Measurements from ENCODE around the gene SAMD1. TPM values are rescaled to one million over a fixed set of nuclear protein-coding genes. Genes with fewer than 3 reads are reported as not detected.

SAMD1 gene
- total and polyA plus RNA-seq, 2 of the 13 experiments (the other 11 are each of a cell fraction or from before 2014, with no cell fraction given), result 17.5 to 45.0 TPM

- no peak for TF ChIP-seq ZNF383 (CRISPR knock-in tag; IDR thresholded peaks at IDR 0.05; ENCODE audit: borderline replicate concordance)
- TF ChIP-seq IRF2 (CRISPR knock-in tag; IDR thresholded peaks at IDR 0.05), result peak; percentile 90
- 0 out of 2 replicates have a peak, but pooled peaks have one; percentile 72 for TF ChIP-seq MIER3 (CRISPR knock-in tag; IDR thresholded peaks at IDR 0.05; ENCODE audit: borderline replicate concordance)
- TF ChIP-seq SMC3 (IDR thresholded peaks at IDR 0.05; ENCODE audit: low read length), result no peak
- TF ChIP-seq, protein P1, sequence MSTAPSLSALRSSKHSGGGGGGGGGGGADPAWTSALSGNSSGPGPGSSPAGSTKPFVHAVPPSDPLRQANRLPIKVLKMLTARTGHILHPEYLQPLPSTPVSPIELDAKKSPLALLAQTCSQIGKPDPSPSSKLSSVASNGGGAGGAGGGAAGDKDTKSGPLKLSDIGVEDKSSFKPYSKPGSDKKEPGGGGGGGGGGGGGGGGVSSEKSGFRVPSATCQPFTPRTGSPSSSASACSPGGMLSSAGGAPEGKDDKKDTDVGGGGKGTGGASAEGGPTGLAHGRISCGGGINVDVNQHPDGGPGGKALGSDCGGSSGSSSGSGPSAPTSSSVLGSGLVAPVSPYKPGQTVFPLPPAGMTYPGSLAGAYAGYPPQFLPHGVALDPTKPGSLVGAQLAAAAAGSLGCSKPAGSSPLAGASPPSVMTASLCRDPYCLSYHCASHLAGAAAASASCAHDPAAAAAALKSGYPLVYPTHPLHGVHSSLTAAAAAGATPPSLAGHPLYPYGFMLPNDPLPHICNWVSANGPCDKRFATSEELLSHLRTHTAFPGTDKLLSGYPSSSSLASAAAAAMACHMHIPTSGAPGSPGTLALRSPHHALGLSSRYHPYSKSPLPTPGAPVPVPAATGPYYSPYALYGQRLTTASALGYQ (CRISPR knock-in tag; IDR thresholded peaks at IDR 0.05), result no peak; the same call in 1 of the 2 replicates
- 0 out of 2 replicates have a peak, but pooled peaks have one; percentile 57 for TF ChIP-seq ZBTB3 (CRISPR knock-in tag; IDR thresholded peaks at IDR 0.05; ENCODE audit: borderline replicate concordance, low read depth)
- TF ChIP-seq USF2 (IDR thresholded peaks at IDR 0.05; ENCODE audit: low read depth, low read length), result no peak
- no peak for TF ChIP-seq USF2 (CRISPR knock-in tag; IDR thresholded peaks at IDR 0.05; ENCODE audit: borderline replicate concordance)
- TF ChIP-seq, protein P2, sequence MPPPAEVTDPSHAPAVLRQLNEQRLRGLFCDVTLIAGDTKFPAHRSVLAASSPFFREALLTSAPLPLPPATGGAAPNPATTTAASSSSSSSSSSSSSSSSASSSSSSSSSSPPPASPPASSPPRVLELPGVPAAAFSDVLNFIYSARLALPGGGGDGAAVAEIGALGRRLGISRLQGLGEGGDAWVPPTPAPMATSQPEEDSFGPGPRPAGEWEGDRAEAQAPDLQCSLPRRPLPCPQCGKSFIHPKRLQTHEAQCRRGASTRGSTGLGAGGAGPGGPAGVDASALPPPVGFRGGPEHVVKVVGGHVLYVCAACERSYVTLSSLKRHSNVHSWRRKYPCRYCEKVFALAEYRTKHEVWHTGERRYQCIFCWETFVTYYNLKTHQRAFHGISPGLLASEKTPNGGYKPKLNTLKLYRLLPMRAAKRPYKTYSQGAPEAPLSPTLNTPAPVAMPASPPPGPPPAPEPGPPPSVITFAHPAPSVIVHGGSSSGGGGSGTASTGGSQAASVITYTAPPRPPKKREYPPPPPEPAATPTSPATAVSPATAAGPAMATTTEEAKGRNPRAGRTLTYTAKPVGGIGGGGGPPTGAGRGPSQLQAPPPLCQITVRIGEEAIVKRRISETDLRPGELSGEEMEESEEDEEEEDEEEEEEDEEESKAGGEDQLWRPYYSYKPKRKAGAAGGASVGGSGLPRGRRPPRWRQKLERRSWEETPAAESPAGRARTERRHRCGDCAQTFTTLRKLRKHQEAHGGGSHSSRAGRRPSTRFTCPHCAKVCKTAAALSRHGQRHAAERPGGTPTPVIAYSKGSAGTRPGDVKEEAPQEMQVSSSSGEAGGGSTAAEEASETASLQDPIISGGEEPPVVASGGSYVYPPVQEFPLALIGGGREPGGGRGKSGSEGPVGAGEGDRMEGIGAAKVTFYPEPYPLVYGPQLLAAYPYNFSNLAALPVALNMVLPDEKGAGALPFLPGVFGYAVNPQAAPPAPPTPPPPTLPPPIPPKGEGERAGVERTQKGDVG (CRISPR knock-in tag; IDR thresholded peaks at IDR 0.05; ENCODE audit: borderline replicate concordance), result no peak
- TF ChIP-seq KDM4B (CRISPR knock-in tag; IDR thresholded peaks at IDR 0.05), result 0 out of 2 replicates have a peak, but pooled peaks have one; percentile 33
- no peak for TF ChIP-seq ZNF549 (CRISPR knock-in tag; IDR thresholded peaks at IDR 0.05)
- TF ChIP-seq REL (CRISPR knock-in tag; conservative IDR thresholded peaks at IDR 0.05), result no peak
- TF ChIP-seq ZHX2 (IDR thresholded peaks at IDR 0.05; ENCODE audit: low read depth), result peak; percentile 61; the same call in 1 of the 2 replicates
- no peak for TF ChIP-seq ZHX2 (CRISPR knock-in tag; IDR thresholded peaks at IDR 0.05; ENCODE audit: borderline replicate concordance)
Observed at GRCh38 chr19:14080887-14081796, 9.4 kb downstream of the SAMD1 start (continued).
